GM21737 (cell line): ENCODE data around the gene SPNS3.

Source experiments
- ATAC-seq: cut with Tn5 transposase; IDR thresholded peaks from one replicate; pipeline ENCODE4 v1.9.1; 2021; ENCODE audit warnings: mild to moderate bottlenecking, moderate library complexity; ENCODE audit not compliant: unreplicated experiment

SPNS3 gene

DNA sequence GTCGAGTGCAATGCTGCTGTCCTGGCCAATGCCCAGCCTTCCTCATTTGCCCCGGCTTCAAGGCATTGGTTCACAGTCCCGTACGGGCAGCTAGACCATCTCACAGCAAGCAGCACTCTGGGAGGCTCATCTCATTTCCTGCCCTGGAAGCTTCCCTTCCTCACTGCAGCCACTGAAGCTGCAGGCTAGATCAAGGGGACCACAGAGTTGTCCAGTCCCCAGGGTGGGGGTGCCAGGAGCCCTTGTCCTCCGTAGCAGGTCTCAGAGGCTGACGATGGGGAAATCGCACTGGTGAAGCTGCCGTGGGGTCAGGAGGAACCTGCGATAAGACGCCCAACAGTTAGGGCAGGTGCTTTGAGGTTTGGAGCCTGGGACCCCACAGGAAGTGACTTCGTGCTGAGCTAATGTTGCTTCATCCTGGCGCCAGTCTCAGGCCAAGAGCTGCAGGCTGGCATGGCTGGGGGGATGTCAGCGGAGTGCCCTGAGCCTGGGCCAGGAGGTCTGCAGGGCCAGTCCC, at the start of gene SPNS3:
Gene SPNS3, plus strand, starts transcription at position 426 of the 517 bp plus-strand sequence. Its CDS starts 28 bp downstream, at position 454.
- no peak for ATAC-seq

- no peak for ATAC-seq
Observed at GRCh38 chr17:4386406-4386805, 47.3 kb upstream of the SPNS3 start.

DNA sequence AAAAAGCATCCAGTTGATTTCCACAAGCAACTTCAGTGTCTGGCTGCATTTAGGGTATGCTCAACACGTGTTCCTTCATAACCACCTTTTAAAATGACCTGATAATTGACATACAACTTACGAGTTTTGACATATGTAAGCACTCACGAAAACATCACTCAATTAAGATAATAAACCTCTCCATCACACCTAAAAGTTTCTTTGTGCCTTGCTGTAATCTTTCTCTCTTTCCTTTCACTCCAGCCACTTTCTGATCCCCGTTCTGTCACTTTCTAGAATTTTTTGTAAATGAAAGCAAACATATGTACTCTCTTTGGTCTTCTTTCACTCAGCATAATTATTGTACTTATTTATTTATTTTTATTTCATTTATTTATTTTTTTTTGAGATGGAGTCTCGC, 46.6 kb upstream of the SPNS3 start:
- ATAC-seq = no peak

GRCh38 chr17:4389079-4389478, 44.7 kb upstream of the SPNS3 start:
- ATAC-seq = no peak

DNA sequence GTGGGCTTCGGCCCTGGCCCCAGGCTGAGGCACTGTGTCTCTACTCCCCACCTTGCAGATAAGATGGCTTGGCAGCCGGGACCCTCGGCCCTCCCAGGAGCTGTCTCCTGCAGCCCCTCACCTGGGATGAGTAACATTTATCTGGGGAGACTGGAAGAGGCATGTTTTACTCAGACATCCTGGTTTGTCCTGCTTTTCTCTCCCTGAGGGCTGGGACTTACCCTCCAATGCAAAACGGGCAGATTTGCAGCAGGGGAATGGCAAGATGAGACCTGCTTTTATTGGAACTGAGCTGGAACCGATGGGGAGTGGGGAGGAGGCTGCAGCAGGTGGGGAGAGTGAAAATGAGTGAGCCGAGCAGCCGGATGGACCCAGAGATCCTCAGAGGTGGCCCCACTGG, 39.9 kb upstream of the SPNS3 start:
- ATAC-seq = no peak

- ATAC-seq = no peak
Observed at GRCh38 chr17:4394208-4395110, 39.3 kb upstream of the SPNS3 start.

GRCh38 chr17:4395111-4395478, 38.6 kb upstream of the SPNS3 start:
- no peak for ATAC-seq

DNA sequence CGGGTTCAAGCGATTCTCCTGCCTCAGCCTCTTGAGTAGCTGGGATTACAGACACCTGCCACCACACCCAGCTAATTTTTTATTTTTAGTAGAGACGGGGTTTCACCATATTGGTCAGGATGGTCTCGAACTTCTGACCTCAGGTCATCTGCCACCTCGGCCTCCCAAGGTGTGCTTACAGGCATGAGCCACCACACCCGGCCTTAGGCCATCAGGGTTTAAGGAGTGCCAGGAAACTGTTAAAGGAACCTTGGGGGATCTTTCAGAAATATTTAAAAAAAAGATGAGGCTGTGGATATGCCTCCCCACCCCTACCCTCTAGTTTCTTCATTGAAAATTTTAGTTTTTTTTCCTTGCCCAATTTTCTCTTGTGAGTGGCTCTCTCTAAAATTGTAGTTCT, 35.9 kb upstream of the SPNS3 start:
- ATAC-seq = no peak

- no peak for ATAC-seq
Observed at GRCh38 chr17:4405038-4405669, 28.6 kb upstream of the SPNS3 start.

DNA sequence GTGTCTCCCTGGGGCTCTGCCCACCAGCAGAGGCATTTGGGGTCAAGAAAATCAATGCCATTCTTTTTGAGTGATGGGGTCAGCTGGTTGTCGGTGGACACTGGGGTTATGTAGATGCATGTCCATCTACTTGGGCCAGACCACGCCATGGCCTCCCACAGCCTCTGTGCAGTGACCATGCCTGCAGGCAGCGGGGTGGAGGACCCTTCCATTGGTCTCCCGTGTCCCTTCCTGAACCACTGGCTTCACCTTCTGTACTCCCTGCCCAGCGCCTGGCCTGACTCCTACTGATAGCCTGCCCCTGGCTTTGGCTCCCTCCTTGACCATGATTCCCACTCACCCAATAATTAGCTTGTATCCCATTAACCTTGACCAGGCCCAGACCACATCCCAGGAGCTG, 28.0 kb upstream of the SPNS3 start:
- no peak for ATAC-seq

GRCh38 chr17:4406386-4406785, 27.4 kb upstream of the SPNS3 start:
- no peak for ATAC-seq

DNA sequence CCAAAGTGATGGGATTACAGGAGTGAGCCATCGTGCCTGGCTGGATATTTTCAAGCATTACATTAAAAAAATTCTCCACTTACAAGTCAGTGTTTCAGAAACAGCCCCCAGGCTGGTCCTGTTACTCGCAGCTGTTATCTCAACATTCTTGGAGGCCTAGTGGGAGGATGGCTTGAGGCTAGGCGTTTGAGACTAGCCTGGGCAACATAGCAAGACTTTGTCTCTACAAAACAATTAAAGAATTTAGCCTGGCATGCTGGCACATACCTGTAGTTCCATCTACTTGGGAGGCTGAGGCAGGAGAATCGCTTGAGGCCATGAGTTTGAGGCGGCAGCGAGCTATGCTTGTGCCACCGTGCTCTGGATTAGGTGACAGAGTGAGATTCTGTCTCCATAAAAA, 26.5 kb upstream of the SPNS3 start:
- ATAC-seq = no peak

GRCh38 chr17:4407851-4408250, 25.9 kb upstream of the SPNS3 start:
- no peak for ATAC-seq

DNA sequence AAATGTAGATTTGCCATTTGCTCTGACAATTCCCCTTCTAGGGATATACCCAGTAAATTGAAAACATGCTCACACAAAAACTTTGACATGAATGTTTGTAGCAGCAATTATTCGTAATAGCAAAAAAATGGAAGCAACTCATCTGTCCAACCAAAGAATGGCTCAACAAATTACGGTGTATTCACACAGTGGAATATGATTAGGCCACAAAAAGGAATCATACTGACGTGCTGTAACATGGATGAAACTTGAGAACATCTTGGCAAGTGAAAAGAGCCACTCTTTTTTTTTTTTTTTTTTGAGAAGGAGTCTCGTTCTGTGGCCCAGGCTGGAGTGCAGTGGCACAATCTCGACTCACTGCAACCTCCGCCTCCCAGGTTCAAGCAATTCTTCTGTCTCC, 24.1 kb upstream of the SPNS3 start:
- no peak for ATAC-seq

GRCh38 chr17:4411201-4411600, 22.5 kb upstream of the SPNS3 start:
- ATAC-seq = no peak

DNA sequence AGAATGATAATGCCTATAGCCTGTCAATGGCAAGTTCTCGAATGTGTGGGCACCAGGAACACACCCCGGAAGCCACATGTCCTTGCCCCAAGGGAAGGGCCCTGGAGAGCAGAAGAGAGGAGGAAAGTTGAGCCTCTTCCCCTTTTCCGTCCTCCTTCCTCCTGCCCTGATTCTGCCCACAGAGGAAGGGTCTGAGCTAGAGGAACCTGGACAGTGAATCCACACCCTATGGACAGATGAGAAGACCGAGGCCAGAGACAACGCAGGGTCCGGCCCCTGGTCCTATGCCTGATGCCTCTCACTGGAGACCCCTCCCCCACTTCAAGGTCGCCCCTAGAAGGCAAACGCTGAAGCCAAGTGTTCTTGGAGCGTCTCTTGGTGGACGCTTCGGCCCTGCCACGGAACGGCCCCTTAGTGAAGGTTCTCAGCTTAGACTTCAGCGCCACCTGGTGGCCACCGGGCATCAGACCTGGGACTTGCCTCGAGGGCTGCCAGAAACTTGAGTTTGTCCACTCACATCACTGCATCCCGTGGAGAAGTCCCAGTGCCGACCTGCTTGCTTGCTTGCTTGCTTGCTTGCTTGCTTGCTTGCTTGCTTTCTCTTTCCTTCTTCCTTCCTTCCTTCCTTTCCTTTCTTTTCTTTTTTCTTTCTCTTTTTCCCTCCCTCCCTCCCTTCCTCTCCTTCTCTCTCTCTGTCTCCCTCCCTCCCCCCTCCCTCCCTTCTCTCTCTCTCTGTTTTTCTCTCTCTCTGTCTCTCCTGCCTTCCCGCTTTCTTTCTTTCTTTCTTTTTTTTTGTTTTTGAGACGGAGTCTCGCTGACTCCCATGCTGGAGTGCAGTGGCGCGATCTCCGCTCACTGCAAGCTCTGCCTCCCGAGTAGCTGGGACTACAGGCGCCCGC, 20.6 kb upstream of the SPNS3 start:
- ATAC-seq = no peak

DNA sequence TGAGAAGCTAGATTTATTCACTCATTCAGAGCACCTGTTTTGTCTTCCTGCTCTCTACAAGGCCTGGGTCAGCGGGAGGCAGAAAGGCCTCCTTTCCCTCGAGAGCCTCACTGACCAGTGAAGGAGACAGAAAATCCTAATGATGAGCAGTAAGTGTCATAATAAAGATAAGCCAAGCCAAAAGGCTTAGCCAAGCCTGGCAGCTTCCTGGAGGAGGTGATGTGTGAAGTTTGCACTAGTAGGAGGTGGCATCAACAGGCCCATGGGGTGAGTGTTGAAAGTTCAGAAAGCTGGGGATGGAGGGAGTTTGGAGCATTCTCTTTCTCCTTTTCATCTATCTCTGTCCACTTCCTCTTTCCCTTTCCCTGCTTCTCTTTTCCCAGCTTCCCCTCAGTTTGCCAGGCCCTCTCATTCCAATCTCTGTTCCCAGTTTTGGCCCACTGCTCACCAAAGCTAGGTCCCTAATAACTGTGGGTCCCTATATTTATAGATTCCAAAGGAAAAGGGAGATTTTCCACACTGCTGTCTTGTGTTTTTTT, 16.5 kb upstream of the SPNS3 start:
- ATAC-seq = no peak

DNA sequence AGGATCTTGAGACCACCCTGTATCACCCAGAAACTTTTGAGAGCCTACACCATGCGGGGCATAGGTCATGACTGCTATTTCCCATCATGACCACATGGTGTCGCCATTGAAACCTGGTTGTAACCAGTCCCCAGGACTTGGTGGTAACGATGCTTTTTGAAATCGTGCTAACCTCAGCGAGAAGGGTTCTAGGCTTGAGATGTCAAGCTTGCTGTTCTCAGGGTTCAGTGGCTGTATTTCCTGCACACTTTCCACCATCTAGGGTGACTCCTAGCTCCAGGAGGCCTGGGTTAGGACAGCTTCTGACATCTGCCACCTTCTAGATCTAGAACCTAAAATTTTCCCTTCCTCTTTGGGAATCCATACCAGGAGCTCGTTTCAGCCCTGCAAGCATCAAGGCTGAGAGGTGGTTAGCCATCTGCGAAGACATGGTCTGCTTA, 13.0 kb upstream of the SPNS3 start:
- ATAC-seq = no peak

DNA sequence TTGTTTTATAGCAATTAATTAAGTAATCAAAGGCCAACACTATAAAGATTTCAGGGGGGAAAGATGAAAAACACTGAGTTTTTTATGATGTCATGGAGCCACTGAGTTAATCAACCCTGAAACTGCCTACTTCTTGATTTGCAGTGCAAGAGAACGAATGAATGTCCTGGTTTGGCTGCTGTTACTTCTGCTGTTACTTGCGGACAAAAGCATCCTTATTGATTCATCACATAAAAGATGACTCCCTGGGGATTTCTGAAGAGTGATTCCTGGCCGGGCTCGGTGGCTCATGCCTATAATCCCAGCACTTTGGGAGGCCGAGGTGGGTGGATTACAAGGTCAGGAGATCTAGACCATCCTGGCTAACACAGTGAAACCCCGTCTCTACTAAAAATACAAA, 10.9 kb upstream of the SPNS3 start:
- ATAC-seq = no peak

DNA sequence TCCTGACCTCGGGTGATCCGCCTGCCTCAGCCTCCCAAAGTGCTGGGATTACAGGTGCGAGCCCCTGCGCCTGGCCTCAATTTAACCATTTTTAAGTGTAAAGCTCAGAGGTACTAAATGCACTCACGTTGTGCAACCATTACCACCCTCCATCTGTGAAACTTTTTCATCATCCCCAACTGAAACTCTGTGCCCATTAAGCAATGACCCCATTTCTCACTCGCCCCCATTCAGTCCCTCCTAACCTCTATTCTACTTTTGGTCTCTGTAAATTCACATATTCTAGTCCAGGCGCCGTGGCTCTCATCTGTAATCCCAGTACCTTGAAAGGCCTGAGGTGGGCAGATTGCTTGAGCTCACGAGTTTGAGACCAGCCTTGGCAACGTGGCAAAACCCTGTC, 8.3 kb upstream of the SPNS3 start:
- ATAC-seq = no peak
